Immature natural killer cell (primary cell): Measurements from ENCODE around the gene PRR7. TPM values are rescaled to one million over a fixed set of nuclear protein-coding genes. Genes with fewer than 3 reads are reported as not detected.

Experiments
- DNase-seq, 3 donors: peaks; one replicate each; pipeline ENCODE4 v3.0.0; 2022; ENCODE audit warnings: mixed read lengths in 1 of 3
- H3K27ac Mint-ChIP-seq, 6 donors: one replicate each; pipeline ENCODE4 v1.8.0; 2020; ENCODE audit warnings: mixed read lengths in 6 of 6, mild to moderate bottlenecking in 5 of 6, inconsistent platforms in 4 of 6, moderate library complexity in 3 of 6
- H3K27me3 Mint-ChIP-seq, 3 donors: one replicate each; pipeline ENCODE4 v1.8.0; 2020 to 2021; ENCODE audit warnings: low read depth in 3 of 3, mild to moderate bottlenecking in 3 of 3, mixed read lengths in 3 of 3, moderate library complexity in 3 of 3, inconsistent platforms in 1 of 3
- H3K36me3 Mint-ChIP-seq, 3 donors: one replicate each; pipeline ENCODE4 v1.8.0; 2020; ENCODE audit warnings: mixed read lengths in 3 of 3, inconsistent platforms in 2 of 3, mild to moderate bottlenecking in 2 of 3
- H3K4me1 Mint-ChIP-seq, 2 donors: one replicate each; pipeline ENCODE4 v1.8.0; 2020; ENCODE audit warnings: inconsistent platforms in 2 of 2, mild to moderate bottlenecking in 2 of 2, mixed read lengths in 2 of 2, moderate library complexity in 1 of 2
- H3K4me3 Mint-ChIP-seq, 5 donors: one replicate each; pipeline ENCODE4 v1.8.0; 2020; ENCODE audit warnings: mild to moderate bottlenecking in 5 of 5, mixed read lengths in 5 of 5, inconsistent platforms in 3 of 5, moderate library complexity in 3 of 5
- H3K9me3 Mint-ChIP-seq, 6 donors: one replicate each; pipeline ENCODE4 v1.8.0; 2020; ENCODE audit warnings: mild to moderate bottlenecking in 6 of 6, mixed read lengths in 6 of 6, inconsistent platforms in 4 of 6, moderate library complexity in 3 of 6
- polyA plus RNA-seq, 3 donors: library from polyadenylated mRNA; unstranded; fragments of 300-500 nt; fragmentation: Illumina TruSeq; gene quantifications; one replicate each; pipeline ENCODE4 v1.2.3, GENCODE V29; 2021

Gene PRR7
- polyA plus RNA-seq, 3 donors from 2014 or later, result 9.6 to 25.4 (median 17.5) TPM

DNA sequence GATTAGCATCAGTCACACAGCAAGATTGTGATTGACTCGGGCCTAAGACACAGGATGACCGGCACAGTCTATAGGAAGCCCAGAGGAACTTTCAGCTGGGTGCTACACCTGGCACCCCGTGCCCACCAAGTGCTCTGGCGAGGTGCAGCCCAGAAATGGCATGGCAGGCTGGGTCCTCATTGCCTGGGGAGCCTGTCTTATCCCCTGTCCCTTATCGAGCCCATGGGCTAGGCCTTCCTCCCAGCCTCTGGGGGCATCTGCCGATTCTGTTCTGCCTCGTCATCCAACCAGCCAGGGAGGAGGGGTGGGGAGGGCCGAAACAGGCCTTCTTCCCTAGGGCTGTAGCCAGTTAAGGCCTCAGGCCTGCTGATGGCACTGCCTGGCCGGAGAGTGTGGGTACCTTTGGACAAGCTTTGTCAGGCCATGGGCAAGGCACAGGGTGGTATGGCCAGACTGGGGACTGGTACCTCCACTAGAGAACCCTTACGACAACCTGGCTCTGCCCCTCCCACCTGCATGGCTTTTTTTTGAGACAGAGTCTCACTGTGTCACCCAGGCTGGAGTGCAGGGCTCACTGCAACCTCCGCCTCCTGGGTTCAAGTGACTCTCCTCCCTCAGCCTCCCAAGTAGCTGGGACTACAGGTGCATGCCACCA, 18.6 kb upstream of the PRR7 start:
- Mint-ChIP-seq H3K4me3 (peak overlapping the region; percentile 93 to 95 (median 94)), H3K27ac (peak overlapping the region; percentile 93 to 99 (median 97)), H3K9me3 (no peaks in the 10 kb centered on the region), H3K4me1 (peaks cover 78% of the 10 kb centered on the region in 2 donors), H3K27me3 (peaks cover 12 to 29% (median 15%) of the 10 kb centered on the region in 3 donors), H3K36me3 (peaks cover 0 to 4% (median 0%) of the 10 kb centered on the region in 3 donors)
- DNase-seq, result no peak

DNA sequence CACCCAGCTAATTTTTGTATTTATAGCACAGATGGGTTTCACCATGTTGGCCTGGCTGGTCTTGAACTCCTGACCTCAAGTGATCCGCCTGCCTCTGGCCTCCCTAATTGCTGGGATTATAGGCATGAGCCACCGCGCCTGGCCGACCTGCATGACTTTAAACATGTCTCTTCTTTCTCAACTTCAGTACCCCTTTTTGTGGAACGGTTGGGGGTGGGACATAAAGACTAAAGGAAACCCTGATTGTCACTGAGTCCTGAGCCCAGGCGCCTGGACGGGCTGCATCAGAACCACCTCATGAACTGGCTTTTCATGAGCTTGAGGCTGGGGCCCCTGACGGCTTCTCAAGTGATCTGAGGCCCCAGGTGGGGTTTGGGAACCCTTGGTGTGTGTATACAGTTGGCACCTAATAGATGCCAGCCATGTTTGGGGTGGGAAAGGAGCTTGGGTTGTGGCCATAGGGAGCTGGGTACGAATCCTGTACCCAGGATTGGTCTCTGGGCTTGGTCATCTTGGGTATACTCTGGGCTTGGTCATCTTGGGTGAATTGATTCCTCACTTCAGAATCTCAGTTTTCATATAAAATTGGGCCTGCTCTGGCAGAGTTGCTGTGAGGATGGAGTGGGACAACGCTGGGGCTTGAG, 17.9 kb upstream of the PRR7 start:
- Mint-ChIP-seq H3K4me3 (peak overlapping the region; percentile 93 to 95 (median 94)), H3K27me3 (peaks cover 12 to 29% (median 15%) of the 10 kb centered on the region in 3 donors), H3K27ac (peak overlapping the region; percentile 93 to 99 (median 97)), H3K36me3 (peaks cover 0 to 4% (median 0%) of the 10 kb centered on the region in 3 donors), H3K4me1 (peaks cover 82 to 83% of the 10 kb centered on the region in 2 donors), H3K9me3 (no peaks in the 10 kb centered on the region)
- DNase-seq, result no peak

DNA sequence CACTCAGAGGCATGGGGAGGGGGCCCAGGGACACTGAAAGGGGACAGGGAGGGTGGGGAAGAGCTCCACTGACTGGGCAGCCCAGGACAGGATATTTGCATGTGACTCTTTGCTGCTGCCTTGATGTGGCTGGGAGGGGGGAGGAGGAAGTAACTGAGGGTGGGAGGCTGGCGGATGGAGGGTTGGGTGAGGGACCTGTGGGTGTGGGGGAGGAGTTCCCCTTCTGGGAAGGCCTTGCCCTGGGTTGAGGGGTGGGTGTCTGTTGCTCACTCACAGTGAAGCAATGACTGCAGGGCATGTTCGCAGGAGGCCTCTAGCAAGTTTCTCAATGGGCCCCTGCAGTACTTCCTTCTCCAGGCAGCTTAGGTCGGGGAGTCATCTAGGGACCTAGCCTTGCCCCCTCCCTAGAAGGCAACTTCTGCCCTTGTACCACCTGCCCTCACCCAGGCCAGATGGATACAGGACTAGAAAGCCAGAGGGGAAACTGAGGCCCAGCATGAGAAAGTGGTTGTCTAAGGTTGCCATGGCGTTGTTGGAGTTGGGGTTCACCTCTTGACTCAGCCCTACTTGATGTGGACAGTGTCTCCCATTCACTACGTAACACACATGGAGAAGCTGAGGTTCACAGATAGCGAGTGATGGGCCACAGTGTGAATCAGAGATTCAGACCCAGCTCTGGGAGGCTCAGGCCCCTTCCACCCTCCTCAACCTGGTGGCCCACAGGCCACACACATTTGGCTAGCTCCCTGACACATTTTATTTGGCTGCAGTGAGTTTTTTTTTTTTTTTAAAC, 17.2 kb upstream of the PRR7 start:
- Mint-ChIP-seq H3K4me3 (peak overlapping the region; percentile 93 to 95 (median 94)), H3K9me3 (no peaks in the 10 kb centered on the region), H3K4me1 (peaks cover 84 to 85% of the 10 kb centered on the region in 2 donors), H3K27me3 (peaks cover 14 to 29% (median 15%) of the 10 kb centered on the region in 3 donors), H3K36me3 (peaks cover 0 to 7% (median 3%) of the 10 kb centered on the region in 3 donors), H3K27ac (peak overlapping the region; percentile 93 to 99 (median 97))
- peak; percentile 82 to 84 (median 83) for DNase-seq

DNA sequence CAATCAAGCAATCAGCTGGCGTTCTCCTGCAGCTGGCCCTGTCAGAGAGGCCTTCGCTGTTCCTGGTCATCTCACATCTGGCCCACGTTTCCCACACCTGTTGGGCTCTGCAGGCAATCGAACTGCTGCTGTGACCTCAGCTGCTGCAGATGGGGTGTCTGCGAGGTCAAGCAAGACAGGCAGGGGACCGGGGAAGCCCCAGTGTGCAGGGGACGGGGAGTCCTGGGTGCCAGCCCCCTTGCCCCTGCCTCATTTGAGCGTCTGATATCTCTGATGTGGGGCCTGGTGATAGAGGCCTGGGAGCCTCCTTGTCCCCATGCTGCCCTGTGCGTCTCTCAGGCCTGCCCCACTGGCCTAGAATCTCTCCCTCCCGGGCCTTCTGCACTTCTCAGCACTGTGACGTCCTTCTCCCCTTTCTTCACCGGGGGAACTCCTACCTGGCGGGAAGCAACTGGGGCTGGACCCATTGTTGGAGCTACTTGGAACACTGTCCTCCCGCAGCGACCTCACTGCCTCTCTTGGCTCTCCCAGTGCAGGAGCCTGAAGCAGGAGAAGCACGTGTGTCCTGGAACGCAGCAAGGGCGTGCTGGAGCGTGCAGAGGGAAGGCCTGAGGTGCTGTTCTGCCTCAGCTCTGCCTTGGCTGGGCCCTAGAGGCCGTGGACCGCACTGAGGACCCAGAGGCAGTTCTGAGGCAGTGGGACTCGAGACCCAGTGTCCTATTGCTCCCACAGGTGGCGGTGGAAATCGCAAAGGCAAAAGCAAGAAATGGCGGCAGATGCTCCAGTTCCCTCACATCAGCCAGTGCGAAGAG, 16.3 kb upstream of the PRR7 start:
- Mint-ChIP-seq H3K27ac (peak overlapping the region; percentile 93 to 99 (median 97)), H3K4me1 (peaks cover 85% of the 10 kb centered on the region in 2 donors), H3K36me3 (peaks cover 0 to 13% (median 4%) of the 10 kb centered on the region in 3 donors), H3K27me3 (peaks cover 14 to 29% (median 15%) of the 10 kb centered on the region in 3 donors), H3K4me3 (peak overlapping the region; percentile 93 to 95 (median 94)), H3K9me3 (no peaks in the 10 kb centered on the region)
- no peak for DNase-seq

DNA sequence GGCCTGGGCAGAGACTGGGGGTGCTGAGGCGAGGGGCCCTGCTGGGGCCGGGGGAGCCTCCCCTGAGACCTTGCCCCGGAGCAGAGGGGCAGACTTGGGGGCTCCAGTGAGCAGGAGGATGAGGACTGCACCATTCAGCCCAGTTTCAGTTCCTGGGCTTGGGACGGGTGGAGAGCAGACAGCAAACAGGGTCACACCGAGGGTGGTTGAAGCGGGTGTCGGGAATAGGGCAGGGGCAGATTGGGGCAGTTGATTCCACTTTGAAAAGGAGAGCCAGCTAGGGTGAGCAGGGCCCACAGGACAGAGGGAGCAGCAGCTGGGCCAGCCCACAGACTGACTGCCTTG, 15.7 kb upstream of the PRR7 start:
- no peaks in the 10 kb centered on the region for H3K9me3 Mint-ChIP-seq
- H3K27me3 Mint-ChIP-seq, result peaks cover 14 to 26% (median 15%) of the 10 kb centered on the region in 3 donors
- H3K4me1 Mint-ChIP-seq, result peaks cover 79 to 85% of the 10 kb centered on the region in 2 donors
- no peak for DNase-seq
- H3K36me3 Mint-ChIP-seq, result peaks cover 0 to 19% (median 4%) of the 10 kb centered on the region in 3 donors
- H3K4me3 Mint-ChIP-seq, result peak overlapping the region; percentile 93 to 95 (median 94)
- peak overlapping the region; percentile 93 to 99 (median 97) for H3K27ac Mint-ChIP-seq

DNA sequence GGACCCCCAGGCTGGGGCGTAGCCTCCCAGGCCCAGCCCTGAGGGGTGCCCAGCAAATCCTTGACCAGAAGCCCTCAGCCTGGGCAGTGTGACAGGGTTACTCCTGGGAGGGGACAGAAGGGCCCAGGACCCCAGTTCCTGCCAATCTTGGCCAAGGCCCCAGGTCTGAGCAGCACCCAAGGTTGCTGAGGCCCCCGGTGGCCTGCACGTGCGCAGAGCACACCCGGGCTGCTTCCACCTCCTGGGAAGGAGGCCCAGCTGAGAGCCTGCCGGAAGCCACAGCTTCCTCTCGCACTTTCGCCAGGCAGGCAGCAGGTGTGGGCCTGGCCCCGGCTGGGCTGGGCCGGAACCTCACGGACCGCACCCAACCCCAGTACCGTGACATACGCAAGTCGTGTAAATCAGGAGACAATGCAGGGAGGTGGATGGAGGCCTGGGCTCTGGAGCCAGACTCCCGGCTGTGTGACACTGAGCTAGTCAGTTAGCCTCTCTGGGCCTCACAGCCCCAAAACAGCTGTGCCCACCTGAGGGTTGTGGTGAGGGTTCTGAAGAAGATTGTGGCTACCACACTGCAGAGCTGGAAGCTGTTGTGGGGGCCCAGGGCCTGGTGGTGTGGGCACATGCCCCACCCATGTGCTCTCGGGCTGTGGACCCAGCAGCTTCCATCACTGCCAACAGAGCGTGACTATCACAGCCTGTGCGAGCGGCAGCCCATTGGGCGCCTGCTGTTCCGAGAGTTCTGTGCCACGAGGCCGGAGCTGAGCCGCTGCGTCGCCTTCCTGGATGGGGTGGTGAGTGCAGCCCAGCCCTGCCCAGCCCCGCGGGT, 15.1 kb upstream of the PRR7 start:
- DNase-seq, result peak; percentile 79 to 84 (median 81)
- Mint-ChIP-seq H3K36me3 (peaks cover 1 to 20% (median 4%) of the 10 kb centered on the region in 3 donors), H3K27me3 (peaks cover 9 to 21% (median 10%) of the 10 kb centered on the region in 3 donors), H3K27ac (peak overlapping the region; percentile 93 to 99 (median 97)), H3K4me3 (peak overlapping the region; percentile 93 to 95 (median 94)), H3K4me1 (peaks cover 76 to 83% of the 10 kb centered on the region in 2 donors), H3K9me3 (no peaks in the 10 kb centered on the region)

DNA sequence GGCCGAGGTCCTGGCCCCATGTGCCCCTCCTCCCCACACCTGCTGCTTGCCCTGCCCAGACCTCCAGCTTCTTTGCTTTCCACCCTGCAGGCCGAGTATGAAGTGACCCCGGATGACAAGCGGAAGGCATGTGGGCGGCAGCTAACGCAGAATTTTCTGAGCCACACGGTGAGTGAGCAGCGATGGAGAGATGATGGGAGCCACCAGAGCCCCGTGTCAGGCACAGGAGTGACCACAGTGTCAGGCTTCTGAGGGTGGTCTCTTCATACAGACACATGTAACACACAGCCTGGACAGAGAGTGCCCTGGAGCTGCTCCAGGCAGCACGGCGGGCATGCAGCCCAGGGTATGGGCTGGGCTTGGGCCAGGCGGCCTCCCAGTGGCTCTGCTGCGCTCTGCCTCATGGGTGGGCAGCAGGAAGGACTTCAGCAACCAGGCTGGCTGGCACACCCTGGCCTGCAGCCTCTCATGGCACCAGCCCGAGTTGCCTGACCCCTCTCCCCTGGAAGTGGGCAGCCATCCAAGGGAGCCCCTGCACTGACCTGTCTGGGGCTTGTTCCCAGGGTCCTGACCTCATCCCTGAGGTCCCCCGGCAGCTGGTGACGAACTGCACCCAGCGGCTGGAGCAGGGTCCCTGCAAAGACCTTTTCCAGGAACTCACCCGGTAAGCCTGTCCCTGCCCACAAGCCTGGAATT, 14.3 kb upstream of the PRR7 start:
- Mint-ChIP-seq H3K4me1 (peaks cover 78 to 86% of the 10 kb centered on the region in 2 donors), H3K27me3 (peaks cover 9 to 16% (median 10%) of the 10 kb centered on the region in 3 donors), H3K9me3 (no peaks in the 10 kb centered on the region), H3K4me3 (peak overlapping the region; percentile 93 to 95 (median 94)), H3K27ac (peak overlapping the region; percentile 93 to 99 (median 97)), H3K36me3 (peaks cover 4 to 27% (median 8%) of the 10 kb centered on the region in 3 donors)
- DNase-seq, result no peak

DNA sequence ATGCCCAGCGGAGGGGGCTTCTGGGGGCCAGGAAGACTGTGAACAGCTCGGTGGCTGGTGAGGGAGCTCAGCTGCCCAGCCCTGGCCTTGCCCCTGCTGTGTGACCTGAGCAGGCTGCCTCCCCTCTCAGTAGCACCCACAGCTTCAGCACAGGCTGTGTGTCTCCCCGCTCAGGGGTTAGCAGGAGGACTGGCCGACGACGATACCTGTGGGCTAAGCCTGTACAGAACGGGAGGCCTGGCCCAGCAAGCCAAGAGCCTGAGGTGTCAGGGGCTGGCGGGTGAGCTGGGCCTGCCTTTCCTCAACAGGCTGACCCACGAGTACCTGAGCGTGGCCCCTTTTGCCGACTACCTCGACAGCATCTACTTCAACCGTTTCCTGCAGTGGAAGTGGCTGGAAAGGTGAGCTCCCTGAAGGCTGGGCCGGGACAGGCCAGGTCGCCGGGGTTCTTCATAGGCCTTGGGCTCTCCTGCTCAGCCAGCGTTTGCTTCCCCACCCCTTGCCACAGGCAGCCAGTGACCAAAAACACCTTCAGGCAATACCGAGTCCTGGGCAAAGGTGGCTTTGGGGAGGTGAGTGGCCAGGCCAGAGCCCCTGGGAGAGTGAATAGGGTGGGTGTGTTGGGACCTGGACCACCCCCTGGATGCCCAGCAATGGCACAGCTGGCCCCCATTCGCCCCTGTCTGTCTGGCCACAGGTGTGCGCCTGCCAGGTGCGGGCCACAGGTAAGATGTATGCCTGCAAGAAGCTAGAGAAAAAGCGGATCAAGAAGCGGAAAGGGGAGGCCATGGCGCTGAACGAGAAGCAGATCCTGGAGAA, 13.6 kb upstream of the PRR7 start:
- Mint-ChIP-seq H3K4me1 (peaks cover 74 to 85% of the 10 kb centered on the region in 2 donors), H3K4me3 (peak overlapping the region; percentile 23 to 94 (median 54))

DNA sequence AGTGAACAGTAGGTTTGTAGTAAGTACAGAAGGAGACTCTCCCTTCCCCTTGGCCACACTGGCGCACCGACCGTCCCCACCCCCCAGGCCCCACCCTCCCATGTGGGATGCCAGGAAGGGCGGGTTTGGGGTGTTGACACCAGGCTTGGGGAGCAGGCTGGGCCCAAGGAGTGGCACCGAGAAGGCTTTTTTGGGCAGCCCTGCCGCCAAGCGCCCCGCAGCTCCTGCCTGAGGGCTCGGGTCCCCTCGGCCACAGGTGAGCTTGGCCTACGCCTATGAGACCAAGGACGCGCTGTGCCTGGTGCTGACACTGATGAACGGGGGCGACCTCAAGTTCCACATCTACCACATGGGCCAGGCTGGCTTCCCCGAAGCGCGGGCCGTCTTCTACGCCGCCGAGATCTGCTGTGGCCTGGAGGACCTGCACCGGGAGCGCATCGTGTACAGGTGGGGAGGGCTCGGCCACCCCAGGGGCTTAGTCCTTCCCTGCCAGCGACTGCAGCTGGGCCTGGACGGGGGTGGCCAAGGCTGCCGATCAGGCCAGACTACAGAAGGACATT, 12.9 kb upstream of the PRR7 start:
- DNase-seq, result no peak
- Mint-ChIP-seq H3K27me3 (peaks cover 9 to 16% (median 10%) of the 10 kb centered on the region in 3 donors), H3K4me1 (peaks cover 73 to 79% of the 10 kb centered on the region in 2 donors), H3K9me3 (no peaks in the 10 kb centered on the region), H3K27ac (peak overlapping the region; percentile 71 to 90 (median 81)), H3K36me3 (peaks cover 9 to 38% (median 13%) of the 10 kb centered on the region in 3 donors), H3K4me3 (peak overlapping the region in 4 of 5 donors; percentile 33 to 73 (median 44))

More for the DNA sequence above, 13.6 kb upstream of the PRR7 start:
- Mint-ChIP-seq H3K9me3 (no peaks in the 10 kb centered on the region), H3K36me3 (peaks cover 5 to 33% (median 9%) of the 10 kb centered on the region in 3 donors), H3K27ac (peak overlapping the region in 5 of 6 donors; percentile 74 to 86 (median 79)), H3K27me3 (peaks cover 9 to 16% (median 10%) of the 10 kb centered on the region in 3 donors)
- no peak for DNase-seq

DNA sequence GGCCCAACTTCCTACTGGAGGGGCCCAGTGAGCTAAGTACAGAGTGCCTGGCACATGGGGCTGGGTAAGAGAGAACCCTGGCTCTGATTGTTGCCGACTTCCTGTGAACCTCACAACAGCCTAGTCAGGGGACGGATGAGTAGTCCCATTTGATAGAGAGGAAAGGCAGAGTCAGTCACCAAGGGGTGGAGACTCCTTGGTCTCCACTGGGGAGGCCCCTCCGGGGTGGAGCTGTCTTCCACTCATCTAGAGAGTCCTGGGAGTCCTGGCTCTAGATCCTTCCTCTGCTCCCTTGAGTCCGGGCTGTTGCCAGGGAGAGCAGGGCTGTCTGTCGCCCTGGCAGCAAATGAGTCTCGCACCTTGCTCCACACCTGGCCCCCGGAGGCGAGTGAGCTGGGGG, 12.2 kb upstream of the PRR7 start:
- peak in 1 of 3 donors; percentile 38 for DNase-seq
- Mint-ChIP-seq H3K4me1 (peaks cover 69 to 79% of the 10 kb centered on the region in 2 donors), H3K36me3 (peaks cover 10 to 43% (median 14%) of the 10 kb centered on the region in 3 donors), H3K9me3 (no peaks in the 10 kb centered on the region), H3K27me3 (peaks cover 4 to 16% (median 5%) of the 10 kb centered on the region in 3 donors), H3K4me3 (peak overlapping the region; percentile 55 to 75 (median 67)), H3K27ac (peak overlapping the region; percentile 72 to 90 (median 82))
